ENCODE data around the gene UCKL1.

The UCKL1 gene

DNA sequence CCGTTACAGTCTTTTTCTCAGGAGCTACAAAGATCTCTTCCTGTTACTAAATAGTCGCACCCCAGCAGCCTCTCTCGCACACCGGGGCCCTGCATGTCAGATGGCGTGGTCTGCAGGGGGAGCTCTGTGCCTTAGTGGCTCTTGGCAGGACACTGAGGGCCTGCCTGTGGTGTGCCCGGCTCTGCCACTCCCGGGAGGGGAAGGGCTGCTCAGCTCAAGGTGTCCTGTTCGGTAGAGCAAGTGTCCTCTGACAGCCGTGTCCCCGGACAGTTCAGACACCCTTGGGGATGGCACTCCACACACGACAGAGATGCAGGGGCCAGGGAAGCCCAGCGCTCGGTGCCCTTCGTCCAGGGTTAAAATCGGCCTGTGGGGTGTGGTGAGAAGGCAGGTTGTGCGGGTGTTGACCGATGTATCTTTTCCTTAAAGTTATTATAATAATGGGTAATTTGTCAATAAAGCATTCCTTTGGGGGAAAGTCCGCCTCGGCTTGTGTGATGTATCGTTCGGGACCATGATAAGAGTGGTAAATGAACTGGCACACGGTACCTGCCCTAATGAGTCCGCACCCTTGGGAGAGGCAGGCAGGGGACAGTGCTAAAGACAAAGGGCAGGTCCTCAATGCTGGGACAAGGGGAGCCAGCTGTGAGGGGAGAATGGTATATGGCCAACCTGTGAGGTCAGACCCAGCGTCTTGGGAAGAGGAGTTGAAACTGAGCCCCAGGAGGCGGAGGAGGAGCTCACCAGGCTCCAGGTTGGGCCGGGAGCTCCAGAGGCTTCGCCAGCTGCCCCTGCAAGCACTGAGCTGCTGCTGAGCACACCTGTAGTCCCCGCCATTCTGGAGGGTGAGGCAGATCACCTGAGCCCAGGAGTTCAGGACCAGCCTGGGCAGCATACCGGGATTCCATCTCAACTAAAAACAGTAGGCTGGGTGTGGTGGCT is 64.9 kb downstream of the UCKL1 start:
- Histone ChIP-seq H3K9ac (ENCODE audit: low read depth in 1 of 2, low read length in 2 of 2) (no peak overlapping the region), H3K36me3 (ENCODE audit: control insufficient read depth in 2 of 2, insufficient read depth in 2 of 2, low read length in 2 of 2) (peaks cover 34 to 43% of the 10 kb centered on the region in 2 donors), H3K4me3 (ENCODE audit: low read length in 2 of 2) (no peak overlapping the region), H3K9me3 (ENCODE audit: control insufficient read depth in 2 of 2, low read length in 2 of 2) (no peaks in the 10 kb centered on the region), H3K4me1 (ENCODE audit: control insufficient read depth in 2 of 2, insufficient read depth in 2 of 2, low read length in 2 of 2) (peaks cover 3 to 4% of the 10 kb centered on the region in 2 donors), H3K27me3 (ENCODE audit: control insufficient read depth in 2 of 2, insufficient read depth in 2 of 2, low read length in 2 of 2) (no peaks in the 10 kb centered on the region), H3K27ac (ENCODE audit: low read depth in 2 of 2, low read length in 2 of 2) (no peak overlapping the region)

- Histone ChIP-seq H3K9me3 (ENCODE audit: control insufficient read depth in 2 of 2, low read length in 2 of 2) (no peaks in the 10 kb centered on the region), H3K4me1 (ENCODE audit: control insufficient read depth in 2 of 2, insufficient read depth in 2 of 2, low read length in 2 of 2) (peaks cover 0 to 3% of the 10 kb centered on the region in 2 donors), H3K27me3 (ENCODE audit: control insufficient read depth in 2 of 2, insufficient read depth in 2 of 2, low read length in 2 of 2) (no peaks in the 10 kb centered on the region), H3K9ac (ENCODE audit: low read depth in 1 of 2, low read length in 2 of 2) (no peak overlapping the region), H3K4me3 (ENCODE audit: low read length in 2 of 2) (no peak overlapping the region), H3K36me3 (ENCODE audit: control insufficient read depth in 2 of 2, insufficient read depth in 2 of 2, low read length in 2 of 2) (peaks cover 37 to 45% of the 10 kb centered on the region in 2 donors), H3K27ac (ENCODE audit: low read depth in 2 of 2, low read length in 2 of 2) (no peak overlapping the region)
Observed at GRCh38 chr20:63890616-63891015, 65.6 kb downstream of the UCKL1 start.

DNA sequence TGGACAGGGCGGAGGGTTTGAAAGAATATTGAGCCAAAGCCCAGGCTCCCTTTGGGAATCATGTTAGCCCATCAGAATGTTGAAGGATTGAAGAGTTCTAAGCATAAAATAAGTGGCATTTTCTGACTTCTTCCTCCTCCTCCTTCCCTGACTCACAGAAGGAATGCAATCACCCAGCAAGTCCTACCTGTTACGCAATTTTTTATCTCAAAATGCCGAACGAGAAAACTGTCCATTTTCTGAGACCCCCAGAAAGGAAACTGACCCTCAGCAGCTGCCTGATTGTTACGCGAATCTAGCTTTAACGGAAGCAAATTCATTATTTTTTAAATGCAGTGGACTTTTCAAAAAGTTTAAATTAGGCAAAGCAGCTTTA is 66.0 kb downstream of the UCKL1 start:
- H3K9ac ChIP-seq (ENCODE audit: low read depth in 1 of 2, low read length in 2 of 2), result no peak overlapping the region
- peaks cover 0 to 3% of the 10 kb centered on the region in 2 donors for H3K4me1 ChIP-seq (ENCODE audit: control insufficient read depth in 2 of 2, insufficient read depth in 2 of 2, low read length in 2 of 2)
- no peak overlapping the region for H3K4me3 ChIP-seq (ENCODE audit: low read length in 2 of 2)
- no peaks in the 10 kb centered on the region for H3K27me3 ChIP-seq (ENCODE audit: control insufficient read depth in 2 of 2, insufficient read depth in 2 of 2, low read length in 2 of 2)
- H3K9me3 ChIP-seq (ENCODE audit: control insufficient read depth in 2 of 2, low read length in 2 of 2), result no peaks in the 10 kb centered on the region
- no peak overlapping the region for H3K27ac ChIP-seq (ENCODE audit: low read depth in 2 of 2, low read length in 2 of 2)
- H3K36me3 ChIP-seq (ENCODE audit: control insufficient read depth in 2 of 2, insufficient read depth in 2 of 2, low read length in 2 of 2), result peaks cover 40 to 49% of the 10 kb centered on the region in 2 donors

Data from mucosa of rectum (tissue), 2 donors.